A673 (cell line): ENCODE data around the gene GBF1. TPM values are rescaled to one million over a fixed set of nuclear protein-coding genes. Genes with fewer than 3 reads are reported as not detected.

Source experiments
- BruUV-seq: library from RNA; stranded (reverse); fragments of 400-500 nt; replicated peaks from 2 replicates; lab custom pipeline; 2021; lab: Mats Ljungman, UMichigan
- CTCF ChIA-PET: fragments of 300-600 bp; sonication (Branson Sonifier 250); formaldehyde crosslinking; loops from one replicate; lab custom pipeline; 2022; ENCODE audit warnings: antibody characterized with exemption; lab: Charles Lee
- POLR2A ChIA-PET: fragments of 300-600 bp; sonication (Branson Sonifier 250); formaldehyde crosslinking; loops from one replicate; lab custom pipeline; 2022; ENCODE audit warnings: antibody characterized with exemption; ENCODE audit not compliant: low non-redundant PET; lab: Charles Lee
- DNase-seq: peaks from one replicate; pipeline ENCODE4 v3.0.0-alpha.2; 2015; ENCODE audit warnings: low spot score
- H3K27ac ChIP-seq: fragments of 200-600 bp; sonication (generic); 2 replicates; pipeline ENCODE4 v1.5.1; 2016; ENCODE audit warnings: mixed run types, low read depth, mild to moderate bottlenecking, mixed read lengths, antibody characterized with exemption, low read length; ENCODE audit not compliant: poor library complexity, severe bottlenecking
- H3K27me3 ChIP-seq: fragments of 200-600 bp; sonication (generic); replicated peaks from 2 replicates; pipeline ENCODE4 v1.6.1; 2017; ENCODE audit warnings: mixed run types, low read depth, mild to moderate bottlenecking, mixed read lengths, antibody characterized with exemption, low read length; ENCODE audit not compliant: insufficient read depth, poor library complexity
- H3K36me3 ChIP-seq: fragments of 200-600 bp; sonication (generic); 2 replicates; pipeline ENCODE4 v1.6.1; 2016; ENCODE audit warnings: mixed run types, mild to moderate bottlenecking, mixed read lengths, antibody characterized with exemption, low read length; ENCODE audit not compliant: insufficient read depth, poor library complexity, severe bottlenecking
- H3K4me1 ChIP-seq: fragments of 200-600 bp; sonication (generic); 2 replicates; pipeline ENCODE4 v1.6.1; 2017; ENCODE audit warnings: mixed run types, mild to moderate bottlenecking, mixed read lengths, antibody characterized with exemption, low read length; ENCODE audit not compliant: insufficient read depth, poor library complexity, severe bottlenecking
- H3K4me3 ChIP-seq: fragments of 200-600 bp; sonication (generic); 2 replicates; pipeline ENCODE4 v1.5.1; 2016; ENCODE audit warnings: low read depth, mixed run types, mild to moderate bottlenecking, mixed read lengths, low read length; ENCODE audit not compliant: poor library complexity, severe bottlenecking
- H3K9me3 ChIP-seq: fragments of 200-600 bp; sonication (generic); 2 replicates; pipeline ENCODE4 v1.6.1; 2016; ENCODE audit warnings: mixed run types, low read depth, mild to moderate bottlenecking, mixed read lengths, antibody characterized with exemption, low read length; ENCODE audit not compliant: poor library complexity, severe bottlenecking
- CTCF ChIP-seq: fragments of 300-800, 200-600 bp; sonication (generic); conservative IDR thresholded peaks from 2 replicates; pipeline ENCODE4 v1.5.1; 2017; ENCODE audit warnings: low read depth, mild to moderate bottlenecking, antibody characterized with exemption, low read length, moderate library complexity, mixed read lengths
- EZH2 ChIP-seq: fragments of 200-600 bp; sonication (generic); IDR thresholded peaks from 2 replicates; pipeline ENCODE4 v1.6.1; 2017; ENCODE audit warnings: borderline replicate concordance, low read depth, mild to moderate bottlenecking, mixed read lengths, antibody characterized with exemption, low read length; ENCODE audit not compliant: poor library complexity, severe bottlenecking
- intact Hi-C: fragments of 100-400 bp; cut with micrococcal nuclease; formaldehyde crosslinking; loops from one replicate; pipeline ENCODE4 v1.10.0; 2022; ENCODE audit not compliant: unreplicated experiment
- total RNA-seq: library from RNA; stranded (reverse); gene quantifications from 2 replicates; pipeline ENCODE4 v1.2.3, GENCODE V29; 2021

The GBF1 gene
- total RNA-seq, 1 experiment from 2014 or later: 50.0 TPM

GRCh38 chr10:102255404-102255803 lies 10.1 kb downstream of the GBF1 start:
- Histone ChIP-seq H3K36me3 (peaks cover 8% of the 10 kb centered on the region), H3K27ac (no peak overlapping the region), H3K4me1 (no peaks in the 10 kb centered on the region), H3K4me3 (no peak overlapping the region), H3K27me3 (no peaks in the 10 kb centered on the region), H3K9me3 (no peaks in the 10 kb centered on the region)
- intact Hi-C loops: no loop called here
- ChIA-PET POLR2A (no interaction called here), CTCF (no interaction called here)
- DNase-seq: no peak
- TF ChIP-seq EZH2 (no peak), CTCF (no peak)
- no TSS peak for BruUV-seq

- Histone ChIP-seq H3K27ac (no peak overlapping the region), H3K9me3 (no peaks in the 10 kb centered on the region), H3K4me3 (no peak overlapping the region), H3K4me1 (no peaks in the 10 kb centered on the region), H3K27me3 (no peaks in the 10 kb centered on the region), H3K36me3 (peaks cover 24% of the 10 kb centered on the region)
- intact Hi-C loops: no loop called here
- POLR2A ChIA-PET: no interaction called here
- CTCF ChIA-PET: no interaction called here
- no peak for DNase-seq
- TSS peak; percentile 9 for BruUV-seq
- no peak for TF ChIP-seq EZH2
- TF ChIP-seq CTCF: no peak
These were observed 15.9 kb downstream of the GBF1 start for GRCh38 chr10:102261196-102261595.

- H3K27ac ChIP-seq: no peak overlapping the region
- no peaks in the 10 kb centered on the region for H3K9me3 ChIP-seq
- no TSS peak for BruUV-seq
- peaks cover 24% of the 10 kb centered on the region for H3K36me3 ChIP-seq
- no peaks in the 10 kb centered on the region for H3K4me1 ChIP-seq
- intact Hi-C loops: no loop called here
- ChIA-PET CTCF (no interaction called here), POLR2A (no interaction called here)
- H3K27me3 ChIP-seq: no peaks in the 10 kb centered on the region
- TF ChIP-seq EZH2 (no peak), CTCF (no peak)
- no peak overlapping the region for H3K4me3 ChIP-seq
- no peak for DNase-seq
These were observed 16.5 kb downstream of the GBF1 start for GRCh38 chr10:102261842-102262241.
